ACC112 (cell line): ENCODE measurements around the gene ZNF853.
"Not testable (repeated sequence)": the region's sequence is repeated elsewhere in the genome, so short reads cannot be mapped to it uniquely, and the experiment has no call there.

ENCODE experiments used
- H2AFZ ChIP-seq: fragments of 200-600 bp; sonication (generic); one replicate; pipeline ENCODE4 v1.6.0; 2017; ENCODE audit warnings: antibody characterized with exemption, low read length; ENCODE audit not compliant: unreplicated experiment
- H3K27ac ChIP-seq: fragments of 200-600 bp; sonication (generic); 2 replicates; pipeline ENCODE4 v1.5.1; 2014; ENCODE audit warnings: low read depth, mild to moderate bottlenecking, antibody characterized with exemption, low read length, moderate library complexity
- H3K27me3 ChIP-seq: fragments of 200-600 bp; sonication (generic); 2 replicates; pipeline ENCODE4 v1.6.1; 2014; ENCODE audit warnings: mild to moderate bottlenecking, antibody characterized with exemption, low read length, moderate library complexity, mixed read lengths; ENCODE audit not compliant: insufficient read depth
- H3K36me3 ChIP-seq: fragments of 200-600 bp; sonication (generic); 2 replicates; pipeline ENCODE4 v1.6.1; 2016; ENCODE audit warnings: mild to moderate bottlenecking, antibody characterized with exemption, low read length, moderate library complexity, mixed read lengths; ENCODE audit not compliant: insufficient read depth
- H3K4me1 ChIP-seq: fragments of 200-600 bp; sonication (generic); one replicate; pipeline ENCODE4 v1.6.1; 2016; ENCODE audit warnings: low read length, mixed read lengths; ENCODE audit not compliant: insufficient read depth, unreplicated experiment, control insufficient read depth
- H3K4me3 ChIP-seq: fragments of 200-600 bp; sonication (generic); 2 replicates; pipeline ENCODE4 v1.5.1; 2014; ENCODE audit warnings: mild to moderate bottlenecking, low read depth, low read length
- H3K79me2 ChIP-seq: fragments of 200-600 bp; sonication (generic); one replicate; pipeline ENCODE4 v1.6.0; 2016; ENCODE audit warnings: low read length; ENCODE audit not compliant: control insufficient read depth, unreplicated experiment, insufficient read depth

ZNF853 gene

DNA sequence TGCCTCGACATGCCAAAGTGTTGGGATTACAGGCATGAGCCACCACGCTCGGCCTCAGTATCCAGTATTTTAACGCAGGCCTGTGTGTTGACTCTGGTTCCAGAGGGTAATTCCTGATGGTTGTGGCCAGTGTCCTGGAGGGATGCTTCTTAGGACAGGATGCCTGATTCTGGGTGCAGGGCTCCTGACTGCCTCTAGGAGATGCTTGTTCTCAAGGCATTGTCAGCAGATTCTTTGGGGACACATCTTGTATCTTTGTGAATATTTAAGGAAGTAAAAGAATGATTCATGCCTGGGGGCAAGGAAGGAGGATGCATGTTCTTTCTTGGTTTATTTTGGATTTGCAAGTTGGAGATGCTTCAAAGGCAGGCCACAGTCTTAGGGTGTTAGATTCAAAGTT lies 36.0 kb upstream of the ZNF853 start:
- no peaks in the 10 kb centered on the region for H3K4me1 ChIP-seq
- no peak overlapping the region for H3K27ac ChIP-seq
- H2AFZ ChIP-seq = no peak overlapping the region
- H3K79me2 ChIP-seq = peaks cover 8% of the 10 kb centered on the region
- no peak overlapping the region for H3K4me3 ChIP-seq
- peaks cover 9% of the 10 kb centered on the region; the same call in 1 of the 2 replicates for H3K36me3 ChIP-seq
- no peaks in the 10 kb centered on the region for H3K27me3 ChIP-seq

DNA sequence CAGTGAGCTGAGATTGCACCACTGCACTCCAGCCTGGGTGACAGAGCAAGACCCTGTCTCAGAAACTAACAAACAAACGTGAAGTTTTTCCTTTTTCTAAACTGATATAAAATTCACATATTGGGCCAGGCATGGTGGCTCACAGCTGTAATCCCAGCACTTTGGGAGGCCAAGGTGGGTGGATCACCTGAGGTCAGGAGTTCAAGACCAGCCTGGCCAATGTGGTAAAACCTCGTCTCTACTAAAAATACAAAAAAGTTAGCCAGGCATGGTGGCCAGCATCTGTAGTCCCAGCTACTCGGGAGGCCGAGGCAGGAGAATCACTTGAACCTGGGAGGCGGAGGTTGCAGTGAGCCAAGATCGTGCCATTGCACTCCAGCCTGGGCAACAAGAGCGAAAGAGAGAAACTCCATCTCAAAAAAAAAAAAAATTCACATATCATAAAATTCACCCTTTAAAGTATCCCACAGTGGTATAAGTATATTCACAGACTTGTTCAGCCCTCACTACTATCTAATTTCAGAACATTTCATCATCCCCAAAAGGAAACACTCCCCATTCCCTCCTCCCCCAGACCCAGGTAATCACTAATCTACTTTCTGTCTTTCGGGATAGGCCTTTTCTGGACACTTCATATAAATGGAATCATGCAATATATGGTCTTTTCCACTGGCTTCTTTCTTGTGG lies 29.5 kb upstream of the ZNF853 start:
- not testable (repeated sequence) for H3K4me1 ChIP-seq, H3K4me3 ChIP-seq, H3K79me2 ChIP-seq, H2AFZ ChIP-seq, H3K27ac ChIP-seq, H3K27me3 ChIP-seq
- H3K36me3 ChIP-seq = peaks cover 19% of the 10 kb centered on the region

DNA sequence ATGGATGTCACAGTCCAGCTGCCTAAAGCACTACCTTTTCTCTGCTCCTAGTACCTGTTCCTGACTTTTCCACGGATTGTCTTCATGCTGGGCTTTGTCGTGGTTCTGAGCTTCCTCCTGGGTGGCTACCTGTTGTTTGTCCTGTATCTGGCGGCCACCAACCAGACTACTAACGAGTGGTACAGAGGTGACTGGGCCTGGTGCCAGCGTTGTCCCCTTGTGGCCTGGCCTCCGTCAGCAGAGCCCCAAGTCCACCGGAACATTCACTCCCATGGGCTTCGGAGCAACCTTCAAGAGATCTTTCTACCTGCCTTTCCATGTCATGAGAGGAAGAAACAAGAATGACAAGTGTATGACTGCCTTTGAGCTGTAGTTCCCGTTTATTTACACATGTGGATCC lies 26.8 kb upstream of the ZNF853 start:
- H3K4me1 ChIP-seq = peaks cover 4% of the 10 kb centered on the region
- peaks cover 3% of the 10 kb centered on the region for H3K79me2 ChIP-seq
- no peaks in the 10 kb centered on the region for H3K27me3 ChIP-seq
- H2AFZ ChIP-seq = no peak overlapping the region
- H3K36me3 ChIP-seq = peaks cover 12% of the 10 kb centered on the region
- no peak overlapping the region for H3K4me3 ChIP-seq
- H3K27ac ChIP-seq = no peak overlapping the region

DNA sequence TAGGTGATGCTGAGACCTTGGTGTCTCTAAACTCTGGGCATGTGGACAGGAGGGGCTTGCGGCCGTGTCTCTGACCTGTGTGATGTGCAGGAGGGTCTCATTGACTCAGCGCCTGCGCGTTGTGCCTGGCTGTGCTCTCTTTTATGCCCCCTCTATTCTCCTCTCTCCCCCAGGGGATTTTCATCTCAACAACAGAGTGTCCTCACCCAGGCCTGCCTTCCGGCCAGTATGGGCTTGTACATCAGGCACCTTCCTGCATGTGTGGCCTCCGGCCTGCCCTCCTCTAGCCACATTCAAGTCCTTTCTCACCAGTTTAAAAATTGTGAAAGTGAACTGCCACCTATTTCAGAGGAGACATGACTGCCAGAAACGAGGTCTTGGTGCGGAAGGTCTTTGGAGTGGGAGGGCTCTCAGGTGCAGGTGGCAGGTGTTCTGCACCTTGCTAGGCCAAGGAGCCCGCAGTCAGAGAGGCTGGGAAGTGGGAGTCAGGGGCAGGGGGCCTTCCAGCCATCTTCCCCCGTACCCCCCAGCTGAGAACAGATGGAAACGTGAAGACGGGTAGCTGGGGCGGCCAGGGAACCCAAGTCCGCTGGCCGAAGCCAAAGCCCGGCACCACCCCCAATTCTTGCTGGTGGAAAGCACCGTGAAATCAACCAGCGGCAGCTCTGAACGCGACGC lies 26.1 kb upstream of the ZNF853 start:
- H3K27ac ChIP-seq = no peak overlapping the region
- peaks cover 12% of the 10 kb centered on the region for H3K36me3 ChIP-seq
- H3K4me1 ChIP-seq = peaks cover 4% of the 10 kb centered on the region
- H2AFZ ChIP-seq = no peak overlapping the region
- H3K79me2 ChIP-seq = peaks cover 3% of the 10 kb centered on the region
- no peaks in the 10 kb centered on the region for H3K27me3 ChIP-seq
- H3K4me3 ChIP-seq = peak overlapping the region; percentile 96; the same call in 1 of the 2 replicates

DNA sequence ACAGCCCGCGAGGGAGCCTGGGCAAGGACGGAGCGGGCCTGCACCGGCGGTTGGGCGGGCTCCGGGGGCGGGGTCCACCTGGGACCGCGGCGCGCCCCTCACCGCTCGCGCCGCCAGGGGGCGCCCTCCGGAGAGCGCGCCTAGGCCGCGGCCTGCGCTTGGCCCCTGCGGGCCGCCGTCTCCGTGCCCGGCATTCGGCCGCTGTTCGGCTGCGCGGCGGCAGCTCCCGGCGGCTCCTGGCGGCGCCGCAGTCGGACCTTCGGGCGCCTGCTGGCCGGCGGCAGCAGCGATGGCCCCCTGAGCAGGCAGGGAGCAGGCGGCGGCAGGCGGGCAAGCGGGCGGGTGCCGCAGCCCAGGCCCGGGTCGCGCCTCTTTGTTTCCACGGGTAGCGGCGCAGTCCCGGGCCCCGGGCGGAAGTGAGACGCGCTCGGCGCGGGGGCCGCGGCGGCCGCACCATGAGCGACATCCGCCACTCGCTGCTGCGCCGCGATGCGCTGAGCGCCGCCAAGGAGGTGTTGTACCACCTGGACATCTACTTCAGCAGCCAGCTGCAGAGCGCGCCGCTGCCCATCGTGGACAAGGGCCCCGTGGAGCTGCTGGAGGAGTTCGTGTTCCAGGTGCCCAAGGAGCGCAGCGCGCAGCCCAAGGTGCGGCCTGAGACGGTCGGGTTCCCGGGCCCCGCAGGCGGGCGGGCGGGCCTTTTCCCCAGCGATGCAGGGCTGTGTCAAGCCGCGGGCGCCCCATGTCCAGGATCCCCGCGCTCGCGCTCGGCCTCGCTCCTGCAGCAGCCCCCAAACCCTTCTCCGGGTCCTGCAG lies 25.4 kb upstream of the ZNF853 start, which contains the start of gene INTS15:
Gene INTS15 (plus strand): TSS at position 193 of the 816 bp plus-strand sequence. CDS start 263 bp downstream, at position 456.
- Histone ChIP-seq H3K36me3 (peaks cover 9% of the 10 kb centered on the region), H3K79me2 (peaks cover 3% of the 10 kb centered on the region), H3K27me3 (no peaks in the 10 kb centered on the region), H3K4me3 (peak within 1 kb of the TSS; percentile 96), H2AFZ (peak within 1 kb of the TSS; percentile 96), H3K27ac (peak within 1 kb of the TSS; percentile 13; the same call in 1 of the 2 replicates), H3K4me1 (peaks cover 4% of the 10 kb centered on the region)

DNA sequence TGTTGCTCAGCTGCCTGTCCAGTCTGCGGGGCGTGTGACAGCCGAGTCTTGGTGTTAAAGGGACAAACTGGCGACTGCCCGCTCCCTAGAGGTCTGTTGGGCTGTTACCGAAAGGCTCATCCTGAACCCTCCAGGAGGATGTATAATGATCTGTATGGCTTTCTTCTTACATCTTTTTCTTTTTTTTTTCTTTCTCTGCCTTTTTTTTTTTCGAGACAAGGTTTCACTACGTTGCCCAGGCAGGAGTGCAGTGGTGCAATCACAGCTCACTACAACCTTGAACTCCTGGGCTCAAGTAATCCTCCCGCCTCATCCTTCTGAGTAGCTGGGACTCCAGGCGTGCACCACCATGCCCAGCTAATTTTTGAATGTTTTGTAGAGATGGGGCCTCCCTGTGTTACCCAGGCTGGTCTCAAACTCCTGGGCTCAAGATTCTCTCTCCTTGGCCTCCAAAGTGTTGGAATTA lies 24.7 kb upstream of the ZNF853 start:
- Histone ChIP-seq H3K27ac (no peak overlapping the region), H2AFZ (peak overlapping the region; percentile 96), H3K4me3 (peak overlapping the region; percentile 96), H3K27me3 (no peaks in the 10 kb centered on the region), H3K4me1 (peaks cover 4% of the 10 kb centered on the region), H3K36me3 (peaks cover 6% of the 10 kb centered on the region), H3K79me2 (peaks cover 3% of the 10 kb centered on the region)

DNA sequence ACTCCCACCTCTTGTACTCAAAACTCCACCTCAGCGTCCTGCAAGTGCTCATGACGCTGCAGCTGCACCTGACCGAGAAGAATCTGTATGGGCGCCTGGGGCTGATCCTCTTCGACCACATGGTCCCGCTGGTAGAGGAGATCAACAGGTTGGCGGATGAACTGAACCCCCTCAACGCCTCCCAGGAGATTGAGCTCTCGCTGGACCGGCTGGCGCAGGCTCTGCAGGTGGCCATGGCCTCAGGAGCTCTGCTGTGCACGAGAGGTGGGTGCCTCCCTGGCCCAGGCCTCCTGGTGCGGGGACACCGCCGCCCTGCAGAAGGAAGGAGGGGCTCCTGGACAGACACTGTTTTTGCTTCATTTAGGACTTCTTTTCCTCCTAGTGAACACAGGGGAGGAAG lies 15.3 kb upstream of the ZNF853 start:
- Histone ChIP-seq H3K27ac (no peak overlapping the region), H2AFZ (no peak overlapping the region), H3K4me3 (no peak overlapping the region), H3K4me1 (no peaks in the 10 kb centered on the region), H3K36me3 (peaks cover 4% of the 10 kb centered on the region; the same call in 1 of the 2 replicates), H3K27me3 (no peaks in the 10 kb centered on the region), H3K79me2 (no peaks in the 10 kb centered on the region)

DNA sequence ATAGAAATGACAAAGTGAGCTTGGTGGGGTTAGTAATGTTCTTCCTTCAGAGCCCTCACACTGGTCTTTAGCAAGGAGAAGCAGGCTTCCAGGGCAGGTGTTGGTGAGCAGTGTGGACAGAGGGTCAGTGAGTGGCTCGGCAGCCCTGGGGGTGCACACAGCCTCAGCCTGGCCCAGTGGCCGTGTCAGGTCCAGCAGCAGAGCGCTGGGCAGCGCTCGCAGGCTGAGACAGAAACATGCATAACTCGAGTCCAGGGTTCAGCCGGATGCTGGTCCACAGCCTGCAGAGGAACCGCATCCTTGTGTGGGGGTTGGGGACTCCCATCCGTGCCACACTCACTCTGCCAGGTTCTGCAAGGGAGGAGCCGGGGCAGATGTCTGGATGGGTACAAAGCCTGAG lies 11.0 kb upstream of the ZNF853 start:
- Histone ChIP-seq H3K27me3 (no peaks in the 10 kb centered on the region), H2AFZ (no peak overlapping the region), H3K79me2 (no peaks in the 10 kb centered on the region), H3K36me3 (peaks cover 4% of the 10 kb centered on the region; the same call in 1 of the 2 replicates), H3K27ac (no peak overlapping the region), H3K4me1 (no peaks in the 10 kb centered on the region), H3K4me3 (no peak overlapping the region)

DNA sequence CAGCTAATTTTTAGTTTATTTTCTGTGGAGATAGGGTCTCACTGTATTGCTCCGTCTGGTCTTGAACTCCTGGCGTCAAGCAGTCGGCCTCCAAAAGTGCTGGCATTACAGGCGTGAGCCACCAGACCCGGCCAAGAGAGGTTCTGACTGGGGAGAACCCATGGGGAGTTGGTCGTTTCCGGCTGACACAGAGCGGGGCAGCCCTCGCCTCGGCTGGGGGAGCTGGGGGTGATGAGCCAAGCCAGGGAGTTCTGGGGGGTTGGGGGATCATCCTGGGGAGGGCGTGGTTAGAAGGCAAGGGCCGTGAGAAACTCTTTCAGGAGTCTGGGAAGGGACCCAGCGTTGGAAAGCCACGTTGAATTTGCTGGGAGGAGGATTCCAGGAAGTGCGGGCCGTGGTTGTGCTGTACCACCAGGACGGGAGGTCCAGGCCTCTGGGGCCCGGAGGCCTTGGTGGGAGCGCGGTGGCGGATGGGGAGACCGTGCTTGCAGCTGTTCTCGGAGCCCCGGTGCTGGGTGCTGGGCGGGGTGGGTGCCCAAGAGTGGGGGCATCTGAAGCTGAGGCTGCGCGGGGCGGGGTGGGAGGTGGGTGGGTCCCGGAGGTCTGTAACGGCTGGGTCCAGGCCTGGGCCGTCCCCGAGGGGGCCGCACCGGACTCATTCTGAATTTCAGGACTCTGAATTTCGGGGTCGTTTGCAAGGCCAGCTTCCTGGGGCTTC lies 8.4 kb upstream of the ZNF853 start:
- Histone ChIP-seq H3K27me3 (no peaks in the 10 kb centered on the region), H2AFZ (no peak overlapping the region), H3K4me3 (no peak overlapping the region), H3K79me2 (no peaks in the 10 kb centered on the region), H3K4me1 (no peaks in the 10 kb centered on the region), H3K36me3 (peaks cover 4% of the 10 kb centered on the region; the same call in 1 of the 2 replicates), H3K27ac (no peak overlapping the region)

DNA sequence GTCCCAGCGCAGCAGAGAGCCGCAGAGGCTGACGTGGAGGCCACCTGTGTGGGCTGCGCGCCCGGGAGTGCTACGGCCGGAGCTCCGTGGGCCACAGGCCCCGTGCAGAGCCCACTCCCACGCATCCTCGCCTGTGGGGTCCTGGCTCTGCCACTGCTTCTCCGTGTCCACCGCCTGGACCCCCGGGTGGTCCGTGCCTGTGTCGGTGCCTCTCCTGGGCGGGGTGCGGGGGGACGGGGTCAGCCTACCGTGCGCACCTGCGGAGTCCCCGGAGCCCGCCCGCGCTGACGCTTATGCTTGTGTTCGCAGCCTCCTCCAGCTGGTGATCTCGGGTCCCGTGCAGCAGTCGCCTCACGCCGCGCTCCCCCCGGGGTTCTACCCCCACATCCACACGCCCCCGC lies 7.8 kb upstream of the ZNF853 start:
- Histone ChIP-seq H3K4me1 (no peaks in the 10 kb centered on the region), H3K79me2 (no peaks in the 10 kb centered on the region), H3K4me3 (no peak overlapping the region), H2AFZ (no peak overlapping the region), H3K27me3 (0 out of 2 replicates have a peak, but pooled peaks cover 2% of the 10 kb centered on the region), H3K27ac (no peak overlapping the region), H3K36me3 (peaks cover under 1% of the 10 kb centered on the region; the same call in 1 of the 2 replicates)
